GM12878 (cell line): ENCODE measurements around the gene AXL. TPM values are rescaled to one million over a fixed set of nuclear protein-coding genes. Genes with fewer than 3 reads are reported as not detected.

Experiments used
- ATAC-seq: fragments of 200-7000 bp; cut with Tn5 transposase; 3 replicates; pipeline ENCODE4 v1.9.1; 2020; ENCODE audit warnings: mild to moderate bottlenecking, moderate library complexity
- BruUV-seq: library from RNA; stranded (reverse); fragments of 400-500 nt; replicated peaks from 2 replicates; lab custom pipeline; 2021; lab: Mats Ljungman, UMichigan
- CTCF ChIA-PET: fragments of 300-600 bp; sonication (Branson Sonifier 250); formaldehyde crosslinking; extraction: SDS; loops from one replicate; lab custom pipeline; 2021; ENCODE audit warnings: inconsistent platforms; lab: Yijun Ruan, JAX
- POLR2A ChIA-PET: fragments of 350-600 bp; formaldehyde crosslinking; extraction: SDS; loops from one replicate; lab custom pipeline; 2021; ENCODE audit warnings: inconsistent platforms; lab: Charles Lee
- RAD21 ChIA-PET: fragments of 300-600 bp; sonication (Branson Sonifier 250); formaldehyde crosslinking; loops from one replicate; lab custom pipeline; 2023; ENCODE audit warnings: antibody characterized with exemption; ENCODE audit not compliant: unreplicated experiment; lab: Charles Lee
- SMC1A ChIA-PET: fragments of 300-600 bp; sonication (Branson Sonifier 250); formaldehyde crosslinking; loops from one replicate; lab custom pipeline; 2023; ENCODE audit not compliant: unreplicated experiment, uncharacterized antibody; lab: Charles Lee
- DNase-seq: peaks from one replicate; pipeline ENCODE4 v3.0.0-alpha.2; 2011; ENCODE audit warnings: low read depth, low spot score
- FAIRE-seq: peaks from 3 replicates; lab custom pipeline; 2011; peaks lifted over from hg19 to GRCh38; lab: Jason Lieb, UNC
- H2AFZ ChIP-seq: 2 replicates; pipeline ENCODE4 v1.6.0; 2011; ENCODE audit warnings: low read depth, low read length, control low read depth; ENCODE audit not compliant: control insufficient read depth
- H3K27ac ChIP-seq: 2 replicates; pipeline ENCODE4 v1.5.1; 2011; ENCODE audit warnings: control low read depth; ENCODE audit not compliant: control insufficient read depth, insufficient read depth
- H3K27me3 ChIP-seq, 2 experiments: replicated peaks in 1 of 2; 2 replicates each; pipeline versions ENCODE4 v1.6.0 to v1.6.1; 2011; ENCODE audit warnings: low read length in 1 of 2; ENCODE audit not compliant: control insufficient read depth in 2 of 2, insufficient read depth in 2 of 2
- H3K36me3 ChIP-seq, 2 experiments: 2 replicates each; pipeline ENCODE4 v1.5.1; 2011; ENCODE audit warnings: low read length in 1 of 2; ENCODE audit not compliant: control insufficient read depth in 2 of 2, insufficient read depth in 2 of 2
- H3K4me1 ChIP-seq: 2 replicates; pipeline ENCODE4 v1.6.1; 2011; ENCODE audit warnings: mild to moderate bottlenecking, low read length, moderate library complexity, mixed read lengths; ENCODE audit not compliant: control insufficient read depth, insufficient read depth
- H3K4me2 ChIP-seq: 2 replicates; pipeline ENCODE4 v1.6.0; 2011; ENCODE audit warnings: control low read depth; ENCODE audit not compliant: control insufficient read depth, insufficient read depth
- H3K4me3 ChIP-seq: fragments of 200-600 bp; sonication (generic); 2 replicates; pipeline ENCODE4 v1.5.1; 2016
- H3K79me2 ChIP-seq: 2 replicates; pipeline ENCODE4 v1.6.0; 2011; ENCODE audit warnings: low read length; ENCODE audit not compliant: control insufficient read depth, insufficient read depth
- H3K9ac ChIP-seq: 2 replicates; pipeline ENCODE4 v1.8.0; 2011; ENCODE audit warnings: low read length, control low read depth, mixed read lengths; ENCODE audit not compliant: control insufficient read depth, insufficient read depth
- H3K9me3 ChIP-seq: replicated peaks from 3 replicates; pipeline ENCODE4 v1.5.1; 2011; ENCODE audit warnings: mild to moderate bottlenecking, low read length; ENCODE audit not compliant: control insufficient read depth, insufficient read depth
- H4K20me1 ChIP-seq: 2 replicates; pipeline ENCODE4 v1.6.0; 2011; ENCODE audit not compliant: control insufficient read depth, insufficient read depth
- HSF1 ChIP-seq: fragments of 150-350 bp; IDR thresholded peaks from 2 replicates; pipeline ENCODE4 v1.6.1; 2014; ENCODE audit warnings: mild to moderate bottlenecking, low read depth, low read length
- POLR2A ChIP-seq: IDR thresholded peaks from 2 replicates; pipeline ENCODE4 v1.6.1; 2011; ENCODE audit warnings: low read depth, mild to moderate bottlenecking, low read length
- TCF3 ChIP-seq: IDR thresholded peaks from 2 replicates; pipeline ENCODE4 v1.6.1; 2012; ENCODE audit warnings: low read depth, mild to moderate bottlenecking, low read length, borderline replicate concordance; ENCODE audit not compliant: insufficient read depth
- WGBS: methylation state at CpG from one replicate; pipeline ENCODE4 v1.1.6; 2016; ENCODE audit warnings: low lambda C conversion rate; ENCODE audit not compliant: insufficient replicate concordance, insufficient coverage; ENCODE audit errors: missing lambda C conversion rate; 5-methylcytosine and 5-hydroxymethylcytosine counted together
- in situ Hi-C: fragments of 300-500 bp; cut with MboI; formaldehyde crosslinking; loops from 9 replicates; pipeline ENCODE4 v1.14.3; 2018; ENCODE audit warnings: mixed read lengths
- intact Hi-C: fragments of 100-400 bp; cut with micrococcal nuclease; formaldehyde crosslinking; loops from one replicate; pipeline ENCODE4 v1.14.2; 2022; ENCODE audit not compliant: unreplicated experiment
- polyA plus RNA-seq, 11 experiments: library from polyadenylated mRNA; depleted of rRNA in 4 of 11; unstranded in 6 of 11; stranded (reverse) in 5 of 11; fragments of >200 nt; fragmentation: Nextera tagmentation in 4 of 11; fragmentation: Illumina TruSeq in 1 of 11; extraction: Ambion mirVana in 4 of 11; extraction: Trizol in 1 of 11; gene quantifications; 1 replicate in 1 of 11; 2 replicates in 10 of 11; pipeline versions ENCODE4 v1.2.1 to v1.2.3, GENCODE V29; 2011 to 2016; ENCODE audit warnings: inconsistent platforms in 2 of 11, missing spikeins in 2 of 11, low read depth in 1 of 11
- total RNA-seq, 4 experiments: library from RNA; depleted of rRNA in 3 of 4; stranded (reverse); fragments of >200 nt in 3 of 4; fragmentation: Illumina TruSeq in 1 of 4; extraction: Trizol in 1 of 4; gene quantifications; 2 replicates each; pipeline versions ENCODE4 v1.2.1 to v1.2.3, GENCODE V29; 2013 to 2021
- TF ChIP-seq, protein P1 (sequence below): fragments of 450-650 bp; formaldehyde crosslinking; IDR thresholded peaks from 2 replicates; pipeline ENCODE4 v1.5.0; 2022; ENCODE audit warnings: mild to moderate bottlenecking, missing genetic modification characterization

Gene AXL
- total and polyA plus RNA-seq, 10 of the 15 experiments (the other 5 are each of a cell fraction or from before 2014, with no cell fraction given) = under 0.01 to 0.33 (median 0.07) TPM; not detected in 4

GRCh38 chr19:41299755-41300089, 80.7 kb downstream of the AXL start:
- 26% methylated on average over 4 of the region's 4 CpGs for WGBS
- no peak for TF ChIP-seq TCF3
- TF ChIP-seq POLR2A = 0 out of 2 replicates have a peak, but pooled peaks have one; percentile 16
- DNase-seq (no peak), FAIRE-seq (no peak), ATAC-seq (no peak)
- ChIA-PET CTCF (interaction anchor here (0.6 to 7.5 kb wide), 2 partner anchors 9 to 138 kb away, joined by 3 to 50 read pairs; no protein-coding TSS in a partner anchor), POLR2A (interaction anchor here (3.2 kb wide), 1 partner anchor 36 kb away, joined by 11 read pairs; the partner anchor contains the start of gene HNRNPUL1), RAD21 (interaction anchor here (0.6 kb wide), 1 partner anchor 13 kb away, joined by 5 read pairs; no protein-coding TSS in a partner anchor), SMC1A (no interaction called here)
- in situ Hi-C loops = no loop called here
- Histone ChIP-seq H3K9me3 (no peaks in the 10 kb centered on the region), H3K4me3 (no peak overlapping the region), H3K4me2 (no peak overlapping the region), H3K79me2 (peaks cover 10% of the 10 kb centered on the region), H3K4me1 (peaks cover 66% of the 10 kb centered on the region), H2AFZ (no peak overlapping the region), H4K20me1 (no peaks in the 10 kb centered on the region), H3K36me3 (peaks cover 50 to 55% of the 10 kb centered on the region in 2 experiments), H3K27me3 (no peaks in the 10 kb centered on the region), H3K9ac (no peak overlapping the region), H3K27ac (no peak overlapping the region; the same call in 1 of the 2 replicates)
- intact Hi-C loops = no loop called here
- BruUV-seq = no TSS peak

GRCh38 chr19:41300555-41300954, 81.5 kb downstream of the AXL start:
- Histone ChIP-seq H3K9ac (no peak overlapping the region), H3K27ac (no peak overlapping the region; the same call in 1 of the 2 replicates), H3K79me2 (peaks cover 10% of the 10 kb centered on the region), H3K4me2 (no peak overlapping the region), H3K36me3 (peaks cover 50 to 58% of the 10 kb centered on the region in 2 experiments), H3K4me1 (peaks cover 58% of the 10 kb centered on the region), H3K27me3 (no peaks in the 10 kb centered on the region), H2AFZ (no peak overlapping the region), H4K20me1 (no peaks in the 10 kb centered on the region), H3K9me3 (no peaks in the 10 kb centered on the region), H3K4me3 (no peak overlapping the region)
- no TSS peak for BruUV-seq
- RAD21 ChIA-PET = interaction anchor here (0.6 to 3.6 kb wide), 3 partner anchors 8 to 37 kb away, joined by 3 to 28 read pairs (median 5); partner anchors contain the start of gene HNRNPUL1
- CTCF ChIA-PET = interaction anchor here (0.6 to 1.0 kb wide), 3 partner anchors 8 to 38 kb away, joined by 3 read pairs; partner anchors contain the start of gene HNRNPUL1
- ATAC-seq (no peak), FAIRE-seq (no peak), DNase-seq (no peak)
- in situ Hi-C loops = no loop called here
- SMC1A ChIA-PET = interaction anchor here (1.4 to 1.6 kb wide), 3 partner anchors 9 to 51 kb away, joined by 3 to 10 read pairs (median 5); partner anchors contain the start of genes CCDC97 and HNRNPUL1
- POLR2A ChIA-PET = interaction anchor here (1.2 to 3.2 kb wide), 3 partner anchors 37 to 139 kb away, joined by 3 to 11 read pairs (median 4); partner anchors contain the start of gene HNRNPUL1
- intact Hi-C loops = no loop called here
- 88% methylated on average over 6 of the region's 6 CpGs for WGBS
- TF ChIP-seq, protein P1, sequence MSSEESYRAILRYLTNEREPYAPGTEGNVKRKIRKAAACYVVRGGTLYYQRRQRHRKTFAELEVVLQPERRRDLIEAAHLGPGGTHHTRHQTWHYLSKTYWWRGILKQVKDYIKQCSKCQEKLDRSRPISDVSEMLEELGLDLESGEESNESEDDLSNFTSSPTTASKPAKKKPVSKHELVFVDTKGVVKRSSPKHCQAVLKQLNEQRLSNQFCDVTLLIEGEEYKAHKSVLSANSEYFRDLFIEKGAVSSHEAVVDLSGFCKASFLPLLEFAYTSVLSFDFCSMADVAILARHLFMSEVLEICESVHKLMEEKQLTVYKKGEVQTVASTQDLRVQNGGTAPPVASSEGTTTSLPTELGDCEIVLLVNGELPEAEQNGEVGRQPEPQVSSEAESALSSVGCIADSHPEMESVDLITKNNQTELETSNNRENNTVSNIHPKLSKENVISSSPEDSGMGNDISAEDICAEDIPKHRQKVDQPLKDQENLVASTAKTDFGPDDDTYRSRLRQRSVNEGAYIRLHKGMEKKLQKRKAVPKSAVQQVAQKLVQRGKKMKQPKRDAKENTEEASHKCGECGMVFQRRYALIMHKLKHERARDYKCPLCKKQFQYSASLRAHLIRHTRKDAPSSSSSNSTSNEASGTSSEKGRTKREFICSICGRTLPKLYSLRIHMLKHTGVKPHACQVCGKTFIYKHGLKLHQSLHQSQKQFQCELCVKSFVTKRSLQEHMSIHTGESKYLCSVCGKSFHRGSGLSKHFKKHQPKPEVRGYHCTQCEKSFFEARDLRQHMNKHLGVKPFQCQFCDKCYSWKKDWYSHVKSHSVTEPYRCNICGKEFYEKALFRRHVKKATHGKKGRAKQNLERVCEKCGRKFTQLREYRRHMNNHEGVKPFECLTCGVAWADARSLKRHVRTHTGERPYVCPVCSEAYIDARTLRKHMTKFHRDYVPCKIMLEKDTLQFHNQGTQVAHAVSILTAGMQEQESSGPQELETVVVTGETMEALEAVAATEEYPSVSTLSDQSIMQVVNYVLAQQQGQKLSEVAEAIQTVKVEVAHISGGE (CRISPR knock-in tag) = no peak
- no peak for TF ChIP-seq HSF1
